Activated CD4-positive, alpha-beta T cell treated with anti-CD3 and anti-CD28 coated beads, Interleukin-2, amount 50 U/mL, for 48 hours (primary cell): ENCODE data around the gene ALG2.

Source experiments
- DNase-seq, 2 experiments: peaks; one replicate each; pipeline ENCODE4 v3.0.0-alpha.2; 2020

ALG2 gene

DNA sequence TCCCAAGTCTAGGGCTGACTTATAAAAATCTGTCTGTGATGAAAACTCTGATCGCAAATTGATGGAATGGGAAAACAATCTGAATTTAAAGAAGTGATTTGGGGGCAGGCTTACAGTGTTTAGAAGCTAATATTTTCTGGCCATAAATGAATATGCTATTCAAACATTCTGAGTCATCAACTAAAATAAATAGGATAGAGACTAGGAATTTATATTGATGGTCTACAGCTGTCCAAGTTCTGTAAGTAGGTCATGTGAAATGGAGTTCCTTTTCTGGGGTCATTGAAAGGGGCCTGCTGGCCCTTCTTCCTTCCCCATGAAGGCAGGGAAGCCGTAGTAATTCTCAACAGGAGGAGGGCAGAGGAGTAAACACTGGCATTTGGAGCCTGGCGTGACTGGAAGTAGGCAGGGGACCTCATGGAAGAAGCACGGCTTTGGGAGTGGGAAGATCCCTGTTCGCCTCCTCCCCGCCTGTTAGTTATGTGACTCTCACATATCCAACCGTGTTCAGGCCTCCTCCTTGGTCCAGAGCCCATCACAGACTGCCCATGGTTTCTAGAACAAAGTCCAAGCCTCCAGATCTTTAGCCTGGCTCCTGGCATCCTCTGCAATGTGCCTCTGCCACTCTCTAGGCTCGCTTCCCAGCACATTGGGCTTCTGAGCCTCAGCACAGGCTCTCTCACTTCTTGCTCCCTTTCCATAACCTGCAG lies 31.7 kb downstream of the ALG2 start:
- no peak for DNase-seq

DNA sequence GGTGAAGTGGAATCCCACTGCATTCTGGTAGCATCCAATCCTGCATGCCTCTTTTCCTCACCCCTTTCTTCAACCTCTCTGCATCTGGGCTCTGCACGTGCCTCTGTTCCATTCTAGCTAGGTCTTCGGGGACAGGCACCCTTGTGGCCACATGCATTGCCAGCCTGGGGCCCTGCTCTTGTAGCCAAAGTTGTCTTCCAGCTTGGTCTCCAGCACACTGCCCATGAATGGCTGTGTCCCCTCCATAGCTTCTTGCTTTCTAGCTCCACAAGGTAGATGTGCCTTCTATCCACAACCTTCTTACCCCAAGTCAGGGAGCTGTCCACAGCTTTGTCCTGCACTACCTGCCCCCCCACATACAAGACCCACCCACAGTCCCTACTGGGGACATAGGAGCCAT lies 32.6 kb downstream of the ALG2 start:
- DNase-seq = no peak

DNA sequence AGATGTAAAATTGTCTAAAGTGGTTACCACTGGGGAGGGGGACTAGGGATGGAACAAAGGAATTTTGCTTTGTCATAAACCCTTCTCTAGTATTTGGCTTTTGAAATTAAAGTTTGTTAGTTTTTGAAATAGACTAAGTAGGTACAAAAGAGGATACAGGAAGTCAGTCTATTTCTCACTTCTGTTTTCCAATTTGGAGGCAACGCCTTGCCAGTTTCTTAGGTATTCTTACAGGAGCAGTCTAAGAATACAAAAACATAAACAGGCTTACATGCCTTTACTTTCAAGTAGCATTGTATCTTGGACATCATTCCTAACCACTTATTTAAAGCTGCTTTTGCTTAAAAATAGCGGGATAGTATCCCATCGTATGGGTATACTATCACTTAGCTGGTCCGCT lies 34.4 kb downstream of the ALG2 start:
- no peak for DNase-seq

DNA sequence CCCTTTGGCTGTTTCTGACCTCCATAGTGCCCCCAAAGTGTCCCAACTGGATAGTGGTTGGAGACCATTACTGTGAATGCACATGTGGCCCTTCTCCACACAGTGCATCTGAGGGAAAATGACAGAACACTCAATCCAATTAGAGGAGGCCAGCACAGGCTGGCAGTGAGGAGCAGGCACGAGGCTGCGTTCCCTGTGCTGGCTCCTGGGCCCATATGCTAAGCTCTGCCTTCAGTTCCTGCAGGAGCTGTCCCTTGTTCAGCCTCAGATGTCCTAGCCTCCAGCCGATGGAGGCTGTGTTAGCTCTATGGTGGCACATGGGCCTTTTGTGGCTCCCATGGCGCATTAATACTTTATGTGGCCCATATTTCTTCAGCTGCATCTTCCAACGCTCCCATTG lies 35.8 kb downstream of the ALG2 start:
- no peak for DNase-seq

DNA sequence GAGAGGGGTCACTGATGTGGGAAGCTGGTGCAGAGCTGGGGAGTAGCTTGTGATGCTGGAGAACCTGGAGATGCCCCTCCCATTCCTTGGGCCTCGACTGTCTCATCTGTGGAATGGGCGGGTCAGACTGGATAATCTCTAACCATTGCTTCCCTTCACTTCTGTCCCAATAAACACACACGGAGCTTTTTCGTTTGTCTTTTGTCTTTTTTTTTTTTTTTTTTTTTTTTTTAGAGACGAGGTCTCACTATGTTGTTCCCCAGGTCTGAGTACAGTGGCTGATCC lies 36.5 kb downstream of the ALG2 start:
- DNase-seq = no peak

DNA sequence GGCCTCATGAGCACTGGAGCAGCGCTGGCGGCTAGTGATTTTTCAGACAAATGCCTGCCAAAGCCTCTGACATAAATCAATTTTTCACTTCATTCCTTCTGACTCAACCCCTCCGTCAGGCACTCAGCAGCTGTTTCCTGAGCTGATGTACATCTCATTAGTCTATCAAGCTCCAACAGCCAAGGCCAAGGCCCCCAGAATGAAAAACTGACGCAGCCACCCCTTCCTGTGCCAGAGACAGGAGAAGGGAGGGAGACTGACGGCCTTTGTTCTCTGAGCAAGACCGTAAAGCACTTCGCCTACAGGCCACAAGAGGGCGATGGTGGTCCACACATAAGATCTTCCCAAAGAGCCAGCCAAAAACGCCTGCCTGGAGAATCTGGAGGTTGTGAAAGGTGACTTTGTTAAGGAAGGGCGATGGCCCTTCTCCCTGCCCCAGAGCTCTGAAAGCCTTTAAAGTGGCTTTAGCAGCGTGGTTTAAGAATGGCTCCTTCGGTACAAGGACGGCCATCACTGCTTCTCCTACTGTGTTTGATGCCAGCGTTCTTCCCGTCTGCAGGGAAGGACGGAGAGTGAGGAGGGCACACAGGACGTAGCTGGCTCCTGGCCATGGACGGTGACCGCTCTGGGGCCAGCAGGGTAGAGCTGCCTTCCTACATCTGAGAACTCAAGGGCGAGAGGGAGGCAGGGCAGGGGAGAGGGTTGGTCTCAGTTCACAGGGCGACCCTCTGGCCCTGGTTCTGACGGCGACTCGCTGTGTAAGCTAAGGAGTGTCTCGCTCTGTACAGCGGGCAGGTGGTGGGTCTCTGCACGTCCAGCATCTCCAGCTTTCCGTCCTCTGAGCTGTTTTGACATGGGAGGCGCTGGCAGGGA lies 37.0 kb downstream of the ALG2 start:
- peak; percentile 81 to 85 for DNase-seq

DNA sequence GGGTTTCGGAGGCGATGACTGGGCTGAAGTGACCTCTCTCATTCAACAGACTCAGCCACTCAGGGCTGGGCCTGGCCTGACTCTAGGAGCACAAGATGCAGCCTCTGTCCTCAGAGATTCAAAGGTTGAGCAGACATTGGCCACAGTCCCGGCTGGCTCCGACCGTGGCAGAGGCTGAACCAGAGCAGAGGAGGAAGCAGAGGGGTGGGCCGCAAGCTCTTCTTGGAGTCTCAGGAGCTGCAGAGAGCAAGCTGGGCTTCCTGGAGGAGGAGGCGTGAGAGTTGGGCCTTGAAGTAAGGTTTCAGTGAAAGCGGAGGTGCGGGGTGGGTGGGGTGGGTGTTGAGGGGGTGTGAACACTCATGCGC lies 37.6 kb downstream of the ALG2 start:
- DNase-seq = no peak

DNA sequence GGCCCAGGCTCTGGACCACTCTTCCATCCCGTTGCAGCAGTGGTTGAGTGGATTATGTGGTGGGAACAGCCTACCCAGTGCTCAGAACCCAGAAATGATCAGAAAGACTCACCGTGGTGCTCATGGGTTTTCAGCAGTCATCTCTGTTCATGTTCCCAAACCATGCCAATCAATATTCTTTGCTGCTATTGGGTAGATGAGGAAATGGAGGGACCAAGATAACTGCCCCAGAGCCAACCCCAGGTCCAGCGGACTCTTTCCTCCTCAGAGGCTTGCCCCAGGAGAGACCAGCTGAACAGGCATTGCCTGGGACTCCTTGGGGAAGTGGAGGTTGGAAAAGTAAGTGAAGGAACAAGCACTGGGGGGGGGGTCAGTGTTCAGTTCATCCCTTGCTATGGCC lies 38.1 kb downstream of the ALG2 start:
- DNase-seq = no peak

DNA sequence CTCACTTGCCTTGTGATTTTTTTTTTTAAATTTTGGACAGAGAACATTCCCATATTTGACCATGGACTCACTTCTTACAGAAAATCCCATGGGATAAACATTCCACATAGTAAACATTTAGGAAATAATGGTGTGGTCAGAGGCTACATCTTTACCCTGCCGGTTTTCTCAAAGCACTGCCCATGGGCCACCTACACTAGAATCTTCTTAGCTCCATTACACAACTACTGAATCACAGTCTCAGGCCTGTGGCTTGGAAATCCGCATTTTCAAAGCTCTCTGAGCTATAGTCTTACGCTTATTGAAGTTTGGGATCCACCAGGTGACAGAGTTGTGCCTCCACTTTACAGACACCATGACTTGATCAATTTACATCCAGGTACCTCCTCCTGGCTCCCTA lies 39.4 kb downstream of the ALG2 start:
- DNase-seq = no peak

DNA sequence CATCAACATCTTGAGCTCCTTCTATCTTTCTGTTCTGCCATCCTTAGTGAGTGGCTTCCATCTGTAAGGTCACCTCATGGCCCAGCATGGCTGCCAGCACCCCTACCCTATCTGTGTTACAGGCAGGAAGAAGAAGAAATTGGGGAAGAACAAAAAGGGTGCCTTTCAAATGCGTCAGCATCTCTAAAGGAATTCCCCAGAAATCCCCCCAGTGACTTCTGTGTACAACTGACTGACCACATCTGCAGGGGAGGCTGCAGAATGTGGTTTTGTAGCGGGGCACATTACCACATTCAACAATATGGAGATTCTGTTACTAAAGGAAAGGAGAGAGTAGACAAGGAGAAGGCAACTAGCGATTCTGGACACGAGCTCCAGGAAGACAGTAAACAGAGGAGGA lies 40.1 kb downstream of the ALG2 start:
- peak; percentile 16 to 42 for DNase-seq

DNA sequence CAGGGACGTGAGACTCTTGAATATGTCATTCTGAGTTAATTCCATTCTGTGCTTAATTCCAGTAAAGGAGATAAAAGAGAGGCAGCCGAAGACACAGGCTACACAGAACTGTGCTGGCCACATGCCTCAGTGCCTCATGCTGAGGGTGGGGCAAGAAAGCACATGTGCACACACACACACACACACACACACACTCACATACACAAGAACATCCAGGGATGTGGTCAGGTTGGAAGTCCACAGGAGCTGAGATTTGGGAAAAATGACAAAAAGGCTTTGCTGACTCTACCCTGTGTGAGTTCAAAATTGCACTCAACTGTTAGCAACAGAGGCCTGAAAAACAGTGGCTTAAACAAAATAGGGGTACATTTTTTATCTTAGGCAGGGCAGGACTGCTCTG lies 40.5 kb downstream of the ALG2 start:
- no peak for DNase-seq

DNA sequence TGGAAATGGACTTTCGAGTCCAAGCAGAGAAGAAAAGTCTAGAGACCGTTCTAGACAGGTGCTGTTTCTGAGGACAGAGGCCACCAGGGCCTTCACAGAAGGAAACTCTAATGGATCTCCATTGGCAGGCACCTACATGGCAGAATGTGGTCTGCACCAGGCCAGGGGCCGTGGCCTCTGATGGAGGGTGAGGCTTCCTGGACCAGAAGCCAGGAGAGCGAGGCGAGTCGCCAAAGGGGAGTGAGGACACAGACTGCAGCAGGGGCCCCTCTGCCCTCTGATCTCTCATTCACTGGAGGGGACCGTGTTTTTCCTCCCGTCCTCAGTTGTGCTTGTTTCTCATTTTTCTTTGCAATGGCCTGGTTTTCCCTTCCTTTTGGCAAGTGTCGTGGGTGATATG lies 41.1 kb downstream of the ALG2 start:
- peak; percentile 6 to 14 for DNase-seq

DNA sequence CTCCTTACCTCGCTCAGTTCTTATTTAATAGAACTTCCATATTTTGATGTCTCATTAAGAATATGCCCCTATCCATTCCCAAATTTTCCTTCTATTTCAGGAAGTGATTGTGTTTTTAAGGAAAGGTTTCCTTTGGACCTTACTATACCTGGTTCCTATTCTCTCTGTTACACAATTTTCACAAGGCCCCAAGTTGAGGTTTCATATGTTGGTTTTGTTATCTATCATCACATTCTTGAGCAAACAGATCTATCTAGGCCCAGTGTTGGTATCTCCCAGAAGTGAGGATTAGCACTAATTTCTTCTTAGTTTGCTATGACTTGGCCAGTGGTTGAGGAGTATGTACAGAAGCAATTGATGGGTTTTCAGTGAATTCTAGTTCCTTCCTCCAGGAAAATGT lies 41.5 kb downstream of the ALG2 start:
- no peak for DNase-seq

DNA sequence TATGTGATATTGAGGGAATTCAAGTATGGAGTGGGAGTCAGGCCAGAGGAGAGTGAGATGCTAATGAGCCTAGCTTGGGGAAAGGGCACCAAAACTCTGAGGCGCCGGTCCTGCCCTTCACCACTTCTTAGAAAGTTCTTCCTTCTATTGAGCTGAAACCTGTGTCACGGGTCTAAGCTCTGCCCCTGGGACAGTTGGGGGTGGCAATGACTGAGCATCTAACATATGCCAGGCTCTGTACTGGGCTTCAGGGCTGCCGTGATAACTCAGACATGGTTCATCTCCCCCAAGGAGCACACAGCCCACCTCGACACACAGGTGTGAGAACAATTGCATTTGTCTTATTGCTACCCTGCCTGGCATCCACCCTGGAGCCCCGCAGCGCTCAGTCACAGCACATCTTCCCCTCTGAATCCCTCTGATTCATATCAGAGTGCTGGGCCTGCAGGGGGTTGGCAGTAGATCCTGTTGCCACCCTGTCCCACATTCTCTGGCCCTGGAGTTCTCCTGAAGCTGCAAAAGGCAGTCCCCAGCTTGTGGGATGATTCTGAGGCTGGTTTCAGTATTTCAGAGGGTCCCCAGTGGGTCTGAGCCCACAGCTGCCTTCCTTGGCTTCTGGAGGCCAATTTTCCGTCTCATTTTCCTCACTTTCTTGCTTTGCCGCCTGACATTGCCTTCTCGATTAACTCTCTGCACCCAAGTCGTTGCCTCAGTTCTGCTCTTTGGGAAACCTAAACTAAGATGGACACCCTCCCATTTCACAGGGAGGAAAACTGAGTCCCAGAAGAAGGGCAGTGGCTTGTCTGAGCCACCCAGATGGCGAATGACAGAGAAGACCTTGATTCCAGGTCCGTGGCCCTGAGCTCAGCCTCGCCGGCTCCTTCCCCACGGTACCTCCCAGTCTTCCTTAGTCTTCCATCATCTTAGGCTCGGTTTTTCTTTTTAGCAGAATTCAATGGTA lies 42.5 kb downstream of the ALG2 start:
- no peak for DNase-seq

DNA sequence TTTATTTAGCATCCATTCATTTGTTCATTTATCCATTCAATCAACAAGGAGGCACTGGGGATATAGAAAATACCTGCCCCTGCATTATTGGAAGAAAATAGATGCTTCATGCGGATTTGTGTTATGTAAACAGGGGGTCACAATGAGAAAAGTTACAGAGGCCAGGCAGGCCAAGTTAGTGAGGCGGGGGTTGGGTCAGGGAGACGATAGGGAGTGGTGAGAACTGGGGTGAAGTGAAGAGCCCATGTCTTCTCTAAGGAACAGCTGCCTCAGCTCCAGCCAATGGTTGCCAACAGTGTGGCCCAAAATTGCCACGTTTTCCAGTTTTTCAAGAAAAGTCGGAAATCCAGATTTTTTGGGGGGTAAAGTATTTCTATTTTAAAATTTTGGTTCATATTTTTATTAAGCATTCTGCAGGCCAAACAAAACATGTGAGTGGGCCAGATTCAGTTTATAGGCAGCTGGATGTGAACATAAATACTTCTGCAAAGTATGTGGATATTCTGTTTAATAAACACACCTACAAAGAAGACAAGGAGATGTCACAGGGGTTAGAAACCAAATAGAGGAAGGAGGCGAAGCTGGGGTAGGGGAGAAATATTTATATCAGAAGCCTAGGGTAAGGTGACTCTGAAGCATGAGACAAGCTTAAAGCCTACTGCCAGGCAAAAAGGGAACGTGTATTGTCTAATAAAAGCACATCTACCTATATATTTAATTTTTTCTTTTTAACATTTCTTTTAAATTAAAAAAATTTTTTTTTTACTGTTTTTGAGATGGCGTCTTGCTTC lies 44.0 kb downstream of the ALG2 start:
- DNase-seq = no peak

DNA sequence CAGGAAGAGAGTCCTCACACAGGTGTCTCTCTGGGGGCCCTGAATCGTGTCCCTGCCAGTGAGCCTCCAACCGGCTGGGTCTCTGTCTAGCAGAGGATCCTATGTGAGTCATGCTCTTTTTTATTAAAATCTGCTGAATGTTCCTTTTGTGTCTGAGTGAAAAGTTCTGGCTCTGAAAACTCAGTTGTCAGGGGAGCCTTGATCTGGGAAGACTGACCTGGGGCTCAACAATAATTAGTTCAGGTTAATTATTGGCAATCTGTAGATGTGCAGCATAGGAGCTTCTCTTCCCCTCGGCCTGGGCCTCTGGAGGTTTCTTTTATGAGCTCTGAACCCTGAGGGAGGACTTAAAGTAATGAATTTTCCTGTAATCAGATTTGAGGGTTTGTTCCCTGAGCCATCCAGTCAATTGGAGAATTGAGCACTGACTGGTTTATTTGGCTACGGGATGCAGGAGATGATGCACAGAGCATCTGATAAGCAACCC lies 45.2 kb downstream of the ALG2 start:
- no peak for DNase-seq

DNA sequence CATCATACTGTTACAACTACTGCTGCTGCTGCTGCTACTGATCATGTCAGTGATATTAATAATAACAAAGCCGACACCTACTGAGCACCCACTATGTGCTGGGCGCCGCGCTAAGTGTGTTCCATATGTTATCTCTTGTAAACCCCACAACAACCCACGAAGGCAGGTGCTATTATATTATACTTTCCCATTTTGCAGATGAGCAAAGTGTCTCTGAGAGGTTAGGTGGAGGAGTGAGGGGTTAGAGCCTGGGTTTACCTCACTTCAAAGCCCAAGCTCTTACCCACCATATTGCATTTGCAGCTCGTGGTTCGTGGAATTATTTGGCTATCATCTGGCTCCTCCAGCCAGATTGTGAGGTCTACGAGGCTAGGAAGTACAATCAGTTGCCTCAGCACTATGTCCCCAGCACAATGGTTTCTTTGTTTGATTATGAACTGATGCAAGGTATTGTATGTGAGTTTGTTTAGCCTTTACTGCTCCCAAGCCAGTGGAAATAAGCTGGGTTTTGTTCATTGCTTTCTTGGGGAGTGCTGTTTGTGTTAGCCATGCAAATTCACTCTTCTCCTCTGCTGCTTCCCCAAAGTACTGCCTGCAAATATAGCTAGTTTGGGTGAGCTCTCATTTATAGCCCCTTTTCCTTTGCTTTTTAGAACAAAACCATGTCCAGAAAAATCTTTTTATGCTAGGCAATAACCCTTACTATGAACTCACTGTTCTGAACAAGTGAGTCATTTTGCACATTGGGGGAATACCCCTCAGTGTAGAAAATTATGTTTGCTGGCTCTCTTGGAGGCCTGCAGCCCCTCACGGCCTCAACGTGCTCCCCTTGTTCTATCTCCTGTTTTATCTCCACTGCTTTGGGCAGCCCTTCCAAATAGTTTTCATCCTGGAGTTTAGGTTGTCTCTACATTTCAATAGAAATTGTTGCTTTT lies 47.9 kb downstream of the ALG2 start:
- DNase-seq = no peak

DNA sequence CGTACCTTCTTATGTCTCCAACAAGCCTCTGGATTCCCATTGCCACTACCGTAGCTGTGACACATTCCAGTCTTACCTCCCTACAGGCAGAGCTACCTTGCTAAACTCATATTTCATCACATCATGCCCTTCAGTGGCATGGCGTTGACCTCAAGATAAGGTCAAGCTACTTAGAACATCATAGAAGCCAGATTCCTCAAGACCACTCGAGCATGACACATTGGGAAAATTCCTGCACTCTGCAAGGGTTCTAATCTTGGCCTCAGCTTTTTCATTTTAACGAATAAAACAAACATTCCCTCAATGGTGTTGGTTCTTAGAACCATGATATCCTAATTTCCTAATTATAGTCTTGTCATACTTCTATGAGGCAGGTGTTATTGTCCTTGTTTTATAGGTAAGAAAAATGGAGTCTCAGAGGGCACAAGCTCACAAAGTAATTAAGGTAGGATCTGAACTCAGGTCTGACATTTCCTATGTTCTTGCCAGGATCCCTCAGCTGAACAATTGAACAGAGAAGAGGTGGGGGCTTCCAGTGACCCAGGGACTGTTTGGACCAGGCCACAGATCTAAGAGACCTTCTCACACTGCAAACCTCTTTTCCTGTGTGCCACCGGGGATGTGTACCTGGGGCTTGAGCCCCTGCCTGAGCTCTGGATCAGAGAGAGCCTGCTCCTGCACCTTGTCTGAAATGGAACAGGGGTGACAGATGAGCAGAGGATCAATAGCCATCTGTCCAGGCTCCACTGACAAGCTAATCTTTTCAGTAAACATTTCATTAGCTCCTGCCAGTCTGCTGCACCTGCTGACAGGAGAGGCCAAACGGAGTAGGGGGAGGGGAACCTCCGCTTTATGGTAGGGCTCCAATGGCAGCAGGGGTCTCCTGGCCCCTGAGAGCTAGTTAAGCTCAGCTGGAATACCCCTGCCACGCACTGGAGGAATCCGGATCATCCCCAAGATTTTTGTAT lies 49.3 kb downstream of the ALG2 start:
- no peak for DNase-seq

DNA sequence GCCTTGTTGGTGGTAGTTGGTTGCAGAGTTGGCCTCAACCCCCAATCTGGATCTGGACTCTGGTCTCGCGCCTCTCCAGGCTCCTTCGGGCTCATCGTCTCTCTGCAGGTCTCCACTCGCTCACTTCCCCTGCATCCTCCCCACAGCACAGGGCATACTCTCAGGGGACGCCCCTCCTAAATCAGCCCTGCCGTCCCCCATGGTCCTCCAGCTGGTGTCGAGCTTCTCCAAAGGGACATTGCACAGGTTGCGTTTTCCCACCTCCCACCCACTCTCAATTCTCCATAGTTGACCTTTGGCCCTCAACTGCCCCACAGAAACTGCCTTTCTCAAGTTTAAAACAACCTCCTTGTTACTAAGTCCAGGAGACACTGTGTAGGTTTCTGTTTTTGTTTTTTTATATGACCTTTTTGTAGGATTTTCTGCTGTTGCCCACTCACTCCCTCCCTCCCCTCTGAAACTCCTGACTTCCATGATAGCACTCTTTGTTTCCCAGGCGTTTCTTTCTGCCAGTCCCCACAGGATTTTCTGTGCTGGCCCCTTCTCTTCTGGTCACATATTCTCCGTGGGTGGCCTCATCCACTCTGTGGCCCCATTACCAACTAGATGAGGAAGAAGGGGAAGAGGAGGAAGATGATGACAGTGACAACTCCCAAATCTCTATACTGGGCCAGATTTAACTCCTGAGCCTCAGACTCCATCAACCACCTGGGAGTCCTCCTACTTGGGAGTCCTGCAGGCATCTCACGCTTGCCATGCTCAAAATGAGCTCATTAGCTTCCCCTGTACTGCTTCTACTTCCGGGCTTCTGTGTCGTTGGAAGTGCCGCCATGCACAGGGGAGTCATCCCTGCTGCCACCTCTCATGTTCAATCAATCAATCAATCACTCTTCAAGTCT lies 50.3 kb downstream of the ALG2 start:
- no peak for DNase-seq
